ENCODE data around the gene TSPAN9. TPM values are rescaled to one million over a fixed set of nuclear protein-coding genes. Genes with fewer than 3 reads are reported as not detected.

TSPAN9 gene
- total RNA-seq, 1 donor from 2014 or later, result 30.4 TPM

DNA sequence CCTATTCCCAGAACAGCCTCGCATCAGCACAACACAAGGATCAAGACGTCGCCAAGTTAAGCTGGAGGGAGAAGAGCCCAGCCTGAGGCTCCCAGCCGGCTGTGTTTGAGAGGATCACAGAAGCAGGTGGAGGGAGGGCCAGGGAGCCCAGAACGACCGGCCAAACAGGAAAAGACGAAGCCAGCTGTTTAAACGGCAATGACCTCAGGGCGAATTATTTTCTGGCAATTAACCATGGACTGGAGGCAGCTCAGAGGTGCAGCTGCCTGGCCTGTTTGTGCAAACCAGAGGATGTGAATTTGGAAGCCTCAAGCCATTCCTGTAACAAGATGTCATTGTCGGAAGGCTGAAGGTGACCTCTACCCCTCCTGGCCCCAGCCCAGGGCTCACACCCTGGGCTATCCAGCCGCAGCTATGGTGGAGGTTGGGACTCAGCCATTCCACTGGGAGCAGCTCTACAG is 238.1 kb downstream of the TSPAN9 start:
- no peak for DNase-seq (ENCODE audit: low spot score, unreplicated experiment)
- Mint-ChIP-seq H3K4me3 (ENCODE audit: low read depth) (no peak overlapping the region), H3K27ac (peak overlapping the region; percentile 57), H3K36me3 (ENCODE audit: insufficient read depth) (no peaks in the 10 kb centered on the region), H3K4me1 (ENCODE audit: low read depth) (peaks cover 11% of the 10 kb centered on the region), H3K9me3 (ENCODE audit: low read depth) (no peaks in the 10 kb centered on the region), H3K27me3 (peaks cover 39% of the 10 kb centered on the region)
- TF ChIP-seq, protein P1, sequence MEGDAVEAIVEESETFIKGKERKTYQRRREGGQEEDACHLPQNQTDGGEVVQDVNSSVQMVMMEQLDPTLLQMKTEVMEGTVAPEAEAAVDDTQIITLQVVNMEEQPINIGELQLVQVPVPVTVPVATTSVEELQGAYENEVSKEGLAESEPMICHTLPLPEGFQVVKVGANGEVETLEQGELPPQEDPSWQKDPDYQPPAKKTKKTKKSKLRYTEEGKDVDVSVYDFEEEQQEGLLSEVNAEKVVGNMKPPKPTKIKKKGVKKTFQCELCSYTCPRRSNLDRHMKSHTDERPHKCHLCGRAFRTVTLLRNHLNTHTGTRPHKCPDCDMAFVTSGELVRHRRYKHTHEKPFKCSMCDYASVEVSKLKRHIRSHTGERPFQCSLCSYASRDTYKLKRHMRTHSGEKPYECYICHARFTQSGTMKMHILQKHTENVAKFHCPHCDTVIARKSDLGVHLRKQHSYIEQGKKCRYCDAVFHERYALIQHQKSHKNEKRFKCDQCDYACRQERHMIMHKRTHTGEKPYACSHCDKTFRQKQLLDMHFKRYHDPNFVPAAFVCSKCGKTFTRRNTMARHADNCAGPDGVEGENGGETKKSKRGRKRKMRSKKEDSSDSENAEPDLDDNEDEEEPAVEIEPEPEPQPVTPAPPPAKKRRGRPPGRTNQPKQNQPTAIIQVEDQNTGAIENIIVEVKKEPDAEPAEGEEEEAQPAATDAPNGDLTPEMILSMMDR (IDR thresholded peaks at IDR 0.05; ENCODE audit: unreplicated experiment), result no peak

DNA sequence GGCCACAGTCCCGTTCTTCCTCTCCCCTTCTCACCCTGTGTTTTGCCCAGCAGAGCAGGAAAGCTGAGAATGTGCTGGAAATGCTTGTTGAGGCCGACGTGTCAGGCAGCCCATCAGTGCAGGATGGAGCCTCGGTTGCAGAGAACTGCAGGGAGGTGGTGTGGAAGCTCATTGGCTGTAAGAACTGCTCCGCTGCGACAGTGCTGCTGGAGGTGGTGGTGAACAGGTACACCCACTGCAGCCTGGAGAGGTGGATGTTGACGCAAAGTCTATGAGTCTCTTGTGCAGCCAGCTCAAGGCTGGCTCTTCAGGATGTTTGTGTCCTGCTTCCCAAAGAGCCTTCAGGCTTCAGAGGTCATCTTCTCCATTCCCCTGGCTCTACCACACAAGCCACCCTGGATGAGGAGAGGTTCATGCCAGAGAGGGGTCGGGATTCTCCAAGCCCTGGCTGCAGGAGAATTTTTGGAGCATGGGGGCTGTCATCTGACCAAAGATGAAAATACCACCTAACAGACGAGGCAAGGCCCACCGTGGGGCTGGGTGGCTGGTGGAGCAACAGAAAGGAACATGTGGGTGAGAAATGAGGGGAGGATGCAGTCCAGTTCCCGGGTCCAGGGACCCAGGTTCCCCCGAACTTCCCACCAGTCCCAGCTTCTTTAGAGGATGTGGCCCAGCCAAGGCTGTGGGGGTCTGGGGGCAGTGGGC is 239.7 kb downstream of the TSPAN9 start:
- H3K4me3 Mint-ChIP-seq (ENCODE audit: low read depth), result no peak overlapping the region
- peaks cover 14% of the 10 kb centered on the region for H3K4me1 Mint-ChIP-seq (ENCODE audit: low read depth)
- no peaks in the 10 kb centered on the region for H3K36me3 Mint-ChIP-seq (ENCODE audit: insufficient read depth)
- TF ChIP-seq, protein P1 (IDR thresholded peaks at IDR 0.05; ENCODE audit: unreplicated experiment), result no peak
- no peak for DNase-seq (ENCODE audit: low spot score, unreplicated experiment)
- H3K27ac Mint-ChIP-seq, result no peak overlapping the region
- H3K9me3 Mint-ChIP-seq (ENCODE audit: low read depth), result no peaks in the 10 kb centered on the region
- peaks cover 33% of the 10 kb centered on the region for H3K27me3 Mint-ChIP-seq

DNA sequence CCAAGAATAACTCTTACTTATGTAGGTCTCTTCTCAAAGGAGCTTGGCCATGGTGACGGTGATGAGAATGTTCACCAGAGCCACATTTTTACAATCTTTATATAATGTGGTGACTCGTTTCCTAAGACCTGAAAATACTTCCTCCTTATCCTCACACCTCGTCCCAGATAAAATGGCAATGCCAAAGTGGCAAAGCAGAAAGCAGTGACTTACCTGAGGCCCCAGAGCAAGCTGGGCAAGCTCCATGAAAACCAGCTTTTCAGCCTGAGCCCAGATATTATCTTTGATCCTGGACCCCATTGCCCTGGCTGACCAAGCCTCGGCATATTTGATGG is 240.3 kb downstream of the TSPAN9 start:
- Mint-ChIP-seq H3K36me3 (ENCODE audit: insufficient read depth) (no peaks in the 10 kb centered on the region), H3K4me3 (ENCODE audit: low read depth) (no peak overlapping the region), H3K27me3 (peaks cover 34% of the 10 kb centered on the region), H3K27ac (no peak overlapping the region), H3K9me3 (ENCODE audit: low read depth) (no peaks in the 10 kb centered on the region), H3K4me1 (ENCODE audit: low read depth) (peaks cover 14% of the 10 kb centered on the region)
- DNase-seq (ENCODE audit: low spot score, unreplicated experiment), result no peak
- TF ChIP-seq, protein P1 (IDR thresholded peaks at IDR 0.05; ENCODE audit: unreplicated experiment), result no peak

DNA sequence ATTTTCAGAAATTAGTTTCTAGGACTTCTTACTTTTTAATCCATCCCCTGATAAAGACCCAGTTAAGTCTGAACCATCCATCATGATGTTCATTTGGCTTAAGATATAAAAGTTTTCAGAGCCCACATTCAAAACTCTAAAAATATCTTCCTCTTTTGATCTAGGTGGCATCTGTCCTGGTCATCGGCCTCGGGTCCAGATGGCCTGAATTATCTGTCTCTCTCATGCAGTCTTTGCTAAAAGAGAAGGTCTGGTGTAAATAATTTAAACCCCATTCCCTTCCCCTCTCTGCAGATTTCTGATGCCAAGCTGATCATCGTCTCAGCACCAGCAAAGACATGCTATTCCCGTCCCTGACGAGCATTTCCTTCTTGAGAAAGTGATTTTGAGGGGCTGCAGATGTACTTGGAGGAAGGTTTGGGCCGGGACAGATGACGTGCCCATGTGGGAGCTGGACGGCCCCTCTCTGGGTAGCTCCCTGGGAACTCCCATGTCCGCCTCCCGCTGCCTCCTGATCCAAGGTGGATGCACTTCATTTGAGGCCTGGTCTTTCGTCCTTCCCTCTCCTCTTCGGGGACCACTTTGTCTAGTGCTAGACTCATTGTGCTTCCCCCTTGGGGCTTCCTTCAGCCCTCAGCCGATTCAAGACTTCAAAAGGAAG is 240.8 kb downstream of the TSPAN9 start:
- no peak overlapping the region for H3K4me3 Mint-ChIP-seq (ENCODE audit: low read depth)
- peaks cover 14% of the 10 kb centered on the region for H3K4me1 Mint-ChIP-seq (ENCODE audit: low read depth)
- H3K27me3 Mint-ChIP-seq, result peaks cover 37% of the 10 kb centered on the region
- TF ChIP-seq, protein P1 (IDR thresholded peaks at IDR 0.05; ENCODE audit: unreplicated experiment), result no peak
- no peak for DNase-seq (ENCODE audit: low spot score, unreplicated experiment)
- H3K36me3 Mint-ChIP-seq (ENCODE audit: insufficient read depth), result no peaks in the 10 kb centered on the region
- H3K27ac Mint-ChIP-seq, result no peak overlapping the region
- H3K9me3 Mint-ChIP-seq (ENCODE audit: low read depth), result no peaks in the 10 kb centered on the region

DNA sequence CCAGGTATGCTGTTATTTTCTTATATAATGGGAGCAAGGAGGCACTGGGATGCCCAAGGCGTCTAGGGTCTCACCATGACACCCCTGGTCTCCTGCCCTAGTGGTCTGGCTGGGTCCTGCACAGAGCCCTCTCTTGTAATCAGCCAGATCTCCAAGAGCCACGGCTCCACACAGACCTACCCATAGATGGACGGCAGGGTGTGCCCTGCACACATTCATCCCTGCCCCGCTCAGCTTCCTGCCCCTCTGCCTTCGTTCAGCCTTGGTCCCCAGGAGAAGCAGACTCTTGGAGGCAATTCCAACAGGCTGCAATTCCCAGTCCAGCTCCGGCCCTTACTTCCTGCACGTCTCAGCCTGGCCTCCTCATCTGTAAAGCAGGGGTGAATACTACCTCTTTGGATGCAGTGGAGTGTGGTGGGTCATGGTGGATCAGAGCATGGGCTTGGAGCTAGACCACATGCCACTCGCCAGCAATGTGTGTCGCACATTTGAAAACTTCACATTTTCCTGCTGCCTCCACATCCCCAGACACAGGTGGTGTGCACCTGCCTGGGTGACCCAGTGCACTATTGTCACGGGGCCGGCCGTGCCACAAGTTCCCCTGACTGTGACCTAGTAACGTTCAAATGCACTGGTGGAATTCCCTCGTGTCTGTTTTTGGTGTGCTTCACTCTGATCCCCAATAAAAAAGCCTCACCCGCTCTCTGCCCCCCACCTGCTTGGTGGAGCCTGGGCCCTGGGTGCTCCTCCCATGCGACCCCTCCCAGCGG is 242.7 kb downstream of the TSPAN9 start:
- Mint-ChIP-seq H3K4me3 (ENCODE audit: low read depth) (no peak overlapping the region), H3K27me3 (peaks cover 29% of the 10 kb centered on the region), H3K9me3 (ENCODE audit: low read depth) (no peaks in the 10 kb centered on the region), H3K27ac (no peak overlapping the region), H3K4me1 (ENCODE audit: low read depth) (peaks cover 12% of the 10 kb centered on the region), H3K36me3 (ENCODE audit: insufficient read depth) (no peaks in the 10 kb centered on the region)
- DNase-seq (ENCODE audit: low spot score, unreplicated experiment), result no peak
- TF ChIP-seq, protein P1 (IDR thresholded peaks at IDR 0.05; ENCODE audit: unreplicated experiment), result peak; percentile 16
